Hepatocyte (in vitro differentiated cells): ENCODE results near the gene ADGRE1. TPM values are rescaled to one million over a fixed set of nuclear protein-coding genes. Genes with fewer than 3 reads are reported as not detected.

Source experiments
- DNase-seq: peaks from one replicate; pipeline ENCODE4 v3.0.0-alpha.2; 2016; ENCODE audit warnings: low spot score
- H2AFZ ChIP-seq: fragments of 200-600 bp; sonication (generic); 2 replicates; pipeline ENCODE4 v1.6.0; 2016; ENCODE audit warnings: antibody characterized with exemption, mild to moderate bottlenecking
- H3K27ac ChIP-seq: fragments of 200-600 bp; sonication (generic); 2 replicates; pipeline ENCODE4 v1.5.1; 2016; ENCODE audit warnings: mild to moderate bottlenecking
- H3K27me3 ChIP-seq: fragments of 200-600 bp; sonication (generic); 2 replicates; pipeline ENCODE4 v1.6.1; 2016
- H3K36me3 ChIP-seq: fragments of 200-600 bp; sonication (generic); replicated peaks from 2 replicates; pipeline ENCODE4 v1.5.1; 2016; ENCODE audit warnings: low read depth; ENCODE audit not compliant: insufficient read depth
- H3K4me1 ChIP-seq: fragments of 200-600 bp; sonication (generic); 2 replicates; pipeline ENCODE4 v1.5.1; 2016; ENCODE audit warnings: mild to moderate bottlenecking, moderate library complexity; ENCODE audit not compliant: insufficient read depth
- H3K4me2 ChIP-seq: fragments of 200-600 bp; sonication (generic); 2 replicates; pipeline ENCODE4 v1.6.0; 2016
- H3K4me3 ChIP-seq: fragments of 200-600 bp; sonication (generic); 2 replicates; pipeline ENCODE4 v1.5.1; 2016; ENCODE audit warnings: mild to moderate bottlenecking
- H3K79me2 ChIP-seq: fragments of 200-600 bp; sonication (generic); 2 replicates; pipeline ENCODE4 v1.6.0; 2017; ENCODE audit warnings: mild to moderate bottlenecking
- H3K9me2 ChIP-seq: fragments of 200-600 bp; sonication (generic); replicated peaks from 2 replicates; pipeline ENCODE4 v1.6.0; 2017; ENCODE audit warnings: mild to moderate bottlenecking; ENCODE audit not compliant: insufficient read depth
- H3K9me3 ChIP-seq: fragments of 200-600 bp; sonication (generic); 2 replicates; pipeline ENCODE4 v1.5.1; 2016; ENCODE audit warnings: low read depth, mild to moderate bottlenecking
- H4K20me1 ChIP-seq: fragments of 200-600 bp; sonication (generic); 2 replicates; pipeline ENCODE4 v1.6.0; 2016; ENCODE audit warnings: mild to moderate bottlenecking; ENCODE audit not compliant: insufficient read depth, poor library complexity, severe bottlenecking
- EZH2 ChIP-seq: fragments of 200-600 bp; sonication (generic); IDR thresholded peaks from 2 replicates; pipeline ENCODE4 v1.6.1; 2016; ENCODE audit warnings: antibody characterized with exemption, mild to moderate bottlenecking, borderline replicate concordance
- EZH2phosphoT487 ChIP-seq: fragments of 200-600 bp; sonication (generic); IDR thresholded peaks from one replicate; pipeline ENCODE4 v1.6.1; 2018; ENCODE audit warnings: antibody characterized with exemption, mild to moderate bottlenecking, low read depth, moderate library complexity; ENCODE audit not compliant: unreplicated experiment, severe bottlenecking
- WGBS: methylation state at CpG from one replicate; pipeline ENCODE4 v1.1.6; 2016; ENCODE audit warnings: low lambda C conversion rate; ENCODE audit errors: missing lambda C conversion rate; 5-methylcytosine and 5-hydroxymethylcytosine counted together
- polyA plus RNA-seq: library from polyadenylated mRNA; unstranded; fragments of >200 nt; fragmentation: Nextera tagmentation; extraction: Ambion mirVana; gene quantifications from 2 replicates; pipeline ENCODE4 v1.2.1, GENCODE V29; 2016
- total RNA-seq: library from RNA; depleted of rRNA; stranded (reverse); fragments of >200 nt; gene quantifications from 2 replicates; pipeline ENCODE4 v1.2.3, GENCODE V29; 2014
- TF ChIP-seq, protein P1 (sequence below): fragments of 200-600 bp; sonication (generic); IDR thresholded peaks from 2 replicates; pipeline ENCODE4 v1.5.1; 2016; ENCODE audit warnings: antibody characterized with exemption, mild to moderate bottlenecking; ENCODE audit not compliant: poor library complexity

ADGRE1 gene
- total and polyA plus RNA-seq, 2 experiments from 2014 or later: not detected

DNA sequence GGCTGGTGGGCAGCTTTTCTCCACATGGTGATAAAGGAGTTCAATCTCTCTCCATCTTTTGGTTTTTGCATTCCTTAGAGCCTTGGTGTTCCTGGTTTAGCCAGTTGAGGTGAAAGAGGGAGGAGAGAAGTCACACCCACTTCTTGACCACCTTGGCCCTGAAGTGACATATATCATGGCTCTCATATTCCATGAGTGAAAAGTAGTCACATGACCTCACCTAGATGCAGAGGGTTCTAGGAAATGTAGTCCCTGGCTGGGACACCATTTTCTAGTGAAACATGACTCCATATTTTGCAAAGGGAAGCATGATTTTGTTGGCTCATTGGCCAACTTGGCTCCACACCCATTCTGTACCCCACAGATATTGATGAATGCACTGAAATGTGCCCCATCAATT is 16.1 kb downstream of the ADGRE1 start:
- no peak for DNase-seq
- no peak overlapping the region for H3K4me3 ChIP-seq
- H3K4me1 ChIP-seq: no peaks in the 10 kb centered on the region
- no peak overlapping the region for H2AFZ ChIP-seq
- no peak overlapping the region for H3K4me2 ChIP-seq
- no peaks in the 10 kb centered on the region for H3K27me3 ChIP-seq
- no peaks in the 10 kb centered on the region for H3K9me3 ChIP-seq
- no peak overlapping the region for H3K27ac ChIP-seq
- H3K79me2 ChIP-seq: no peaks in the 10 kb centered on the region
- no peaks in the 10 kb centered on the region for H4K20me1 ChIP-seq
- H3K36me3 ChIP-seq: no peaks in the 10 kb centered on the region
- H3K9me2 ChIP-seq: no peaks in the 10 kb centered on the region
- TF ChIP-seq, protein P1, sequence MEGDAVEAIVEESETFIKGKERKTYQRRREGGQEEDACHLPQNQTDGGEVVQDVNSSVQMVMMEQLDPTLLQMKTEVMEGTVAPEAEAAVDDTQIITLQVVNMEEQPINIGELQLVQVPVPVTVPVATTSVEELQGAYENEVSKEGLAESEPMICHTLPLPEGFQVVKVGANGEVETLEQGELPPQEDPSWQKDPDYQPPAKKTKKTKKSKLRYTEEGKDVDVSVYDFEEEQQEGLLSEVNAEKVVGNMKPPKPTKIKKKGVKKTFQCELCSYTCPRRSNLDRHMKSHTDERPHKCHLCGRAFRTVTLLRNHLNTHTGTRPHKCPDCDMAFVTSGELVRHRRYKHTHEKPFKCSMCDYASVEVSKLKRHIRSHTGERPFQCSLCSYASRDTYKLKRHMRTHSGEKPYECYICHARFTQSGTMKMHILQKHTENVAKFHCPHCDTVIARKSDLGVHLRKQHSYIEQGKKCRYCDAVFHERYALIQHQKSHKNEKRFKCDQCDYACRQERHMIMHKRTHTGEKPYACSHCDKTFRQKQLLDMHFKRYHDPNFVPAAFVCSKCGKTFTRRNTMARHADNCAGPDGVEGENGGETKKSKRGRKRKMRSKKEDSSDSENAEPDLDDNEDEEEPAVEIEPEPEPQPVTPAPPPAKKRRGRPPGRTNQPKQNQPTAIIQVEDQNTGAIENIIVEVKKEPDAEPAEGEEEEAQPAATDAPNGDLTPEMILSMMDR: no peak
- TF ChIP-seq EZH2phosphoT487 (no peak), EZH2 (no peak)

DNA sequence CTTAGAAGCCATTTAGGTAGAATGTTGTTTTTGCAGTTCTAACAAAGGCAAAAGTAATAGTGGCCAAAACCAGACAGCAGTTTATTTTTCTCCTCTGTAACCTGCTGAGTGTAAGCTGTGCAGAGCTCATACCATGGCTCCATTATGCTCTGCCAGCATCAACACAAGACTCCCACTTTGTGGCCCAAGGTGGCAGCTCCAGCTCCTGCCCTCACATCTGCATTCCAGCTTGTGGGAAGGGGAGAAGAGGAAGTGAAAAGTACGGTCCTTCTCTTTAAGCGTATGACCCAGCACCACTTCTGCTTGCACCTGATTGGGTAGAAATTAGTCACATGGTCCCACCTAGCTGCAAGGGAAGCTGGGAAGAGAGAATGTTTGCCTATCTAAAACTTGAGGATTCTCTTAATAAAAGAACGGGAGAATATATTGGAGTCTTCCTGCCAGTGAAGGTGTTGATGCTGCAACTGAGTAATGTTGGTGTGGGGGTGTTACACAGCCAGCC is 19.2 kb downstream of the ADGRE1 start:
- no peaks in the 10 kb centered on the region for H3K36me3 ChIP-seq
- no peak for DNase-seq
- H4K20me1 ChIP-seq: no peaks in the 10 kb centered on the region
- no peak overlapping the region for H3K27ac ChIP-seq
- H3K9me2 ChIP-seq: no peaks in the 10 kb centered on the region
- H3K79me2 ChIP-seq: no peaks in the 10 kb centered on the region
- H2AFZ ChIP-seq: no peak overlapping the region
- no peaks in the 10 kb centered on the region for H3K27me3 ChIP-seq
- TF ChIP-seq EZH2phosphoT487: no peak
- TF ChIP-seq EZH2: no peak
- TF ChIP-seq, protein P1: no peak
- no peak overlapping the region for H3K4me3 ChIP-seq
- no peaks in the 10 kb centered on the region for H3K4me1 ChIP-seq
- 82% methylated on average over 3 of the region's 3 CpGs for WGBS
- H3K9me3 ChIP-seq: no peaks in the 10 kb centered on the region
- no peak overlapping the region for H3K4me2 ChIP-seq

DNA sequence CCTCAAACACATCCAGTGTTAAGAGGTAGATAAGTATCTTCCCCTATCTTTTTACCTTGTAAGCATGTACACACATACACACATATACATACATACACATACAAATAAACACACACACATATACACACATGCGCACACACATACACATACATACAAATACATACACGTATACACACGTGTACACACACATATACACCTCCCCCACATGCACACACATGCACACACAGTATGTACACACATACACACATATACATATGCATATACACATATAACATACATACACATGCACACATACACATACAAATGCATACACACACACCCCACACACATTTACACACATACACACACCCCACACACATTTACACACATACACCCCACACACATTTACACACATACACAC is 24.1 kb downstream of the ADGRE1 start:
- no peaks in the 10 kb centered on the region for H3K79me2 ChIP-seq
- H3K4me1 ChIP-seq: no peaks in the 10 kb centered on the region
- 32% methylated on average over 3 of the region's 3 CpGs for WGBS
- H2AFZ ChIP-seq: no peak overlapping the region
- no peaks in the 10 kb centered on the region for H3K27me3 ChIP-seq
- DNase-seq: no peak
- no peaks in the 10 kb centered on the region for H3K36me3 ChIP-seq
- no peak overlapping the region for H3K4me2 ChIP-seq
- no peaks in the 10 kb centered on the region for H3K9me2 ChIP-seq
- H3K4me3 ChIP-seq: no peak overlapping the region
- no peak overlapping the region for H3K27ac ChIP-seq
- no peaks in the 10 kb centered on the region for H4K20me1 ChIP-seq
- TF ChIP-seq EZH2phosphoT487 (no peak), EZH2 (no peak)
- TF ChIP-seq, protein P1: no peak
- no peaks in the 10 kb centered on the region for H3K9me3 ChIP-seq

DNA sequence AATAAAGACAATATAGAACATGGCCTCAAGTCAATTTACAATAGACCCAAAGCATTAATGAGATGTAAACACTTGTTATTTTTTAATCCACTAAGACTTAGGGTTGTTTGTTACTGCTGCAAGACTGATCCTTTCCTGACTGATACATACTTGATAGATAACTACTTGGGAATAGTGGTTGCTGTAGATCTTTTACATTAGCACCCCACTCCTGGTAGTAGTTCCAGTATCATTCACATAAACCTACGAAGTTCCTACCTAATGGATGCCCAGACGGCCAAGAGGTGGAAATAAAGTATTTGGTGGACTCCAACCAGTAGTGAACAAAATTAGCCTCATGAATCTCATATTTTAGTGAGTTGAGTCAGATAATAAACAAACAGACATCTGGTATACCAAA is 26.9 kb downstream of the ADGRE1 start:
- no peaks in the 10 kb centered on the region for H3K27me3 ChIP-seq
- TF ChIP-seq, protein P1: no peak
- TF ChIP-seq EZH2phosphoT487 (no peak), EZH2 (no peak)
- no peaks in the 10 kb centered on the region for H3K36me3 ChIP-seq
- no peaks in the 10 kb centered on the region for H4K20me1 ChIP-seq
- H3K9me2 ChIP-seq: no peaks in the 10 kb centered on the region
- WGBS: 20% methylated on average over 2 of the region's 2 CpGs
- no peak for DNase-seq
- no peak overlapping the region for H3K4me3 ChIP-seq
- H3K27ac ChIP-seq: no peak overlapping the region
- H2AFZ ChIP-seq: no peak overlapping the region
- H3K9me3 ChIP-seq: no peaks in the 10 kb centered on the region
- no peaks in the 10 kb centered on the region for H3K4me1 ChIP-seq
- no peaks in the 10 kb centered on the region for H3K79me2 ChIP-seq
- H3K4me2 ChIP-seq: no peak overlapping the region
